B cell (primary cell): ENCODE results near the gene METTL5.
"Not testable (repeated sequence)": the region's sequence is repeated elsewhere in the genome, so short reads cannot be mapped to it uniquely, and the experiment has no call there.

Experiments used
- EZH2 ChIP-seq: IDR thresholded peaks from 2 replicates; pipeline ENCODE4 v1.6.1; 2012; ENCODE audit warnings: borderline replicate concordance, low read depth, mild to moderate bottlenecking, moderate library complexity, low read length; ENCODE audit not compliant: insufficient read depth, poor library complexity, severe bottlenecking
- TF ChIP-seq, protein P1 (sequence below): fragments of 200-600 bp; IDR thresholded peaks from one replicate; pipeline ENCODE4 v1.8.0; 2022; ENCODE audit warnings: antibody characterized with exemption, mild to moderate bottlenecking

DNA sequence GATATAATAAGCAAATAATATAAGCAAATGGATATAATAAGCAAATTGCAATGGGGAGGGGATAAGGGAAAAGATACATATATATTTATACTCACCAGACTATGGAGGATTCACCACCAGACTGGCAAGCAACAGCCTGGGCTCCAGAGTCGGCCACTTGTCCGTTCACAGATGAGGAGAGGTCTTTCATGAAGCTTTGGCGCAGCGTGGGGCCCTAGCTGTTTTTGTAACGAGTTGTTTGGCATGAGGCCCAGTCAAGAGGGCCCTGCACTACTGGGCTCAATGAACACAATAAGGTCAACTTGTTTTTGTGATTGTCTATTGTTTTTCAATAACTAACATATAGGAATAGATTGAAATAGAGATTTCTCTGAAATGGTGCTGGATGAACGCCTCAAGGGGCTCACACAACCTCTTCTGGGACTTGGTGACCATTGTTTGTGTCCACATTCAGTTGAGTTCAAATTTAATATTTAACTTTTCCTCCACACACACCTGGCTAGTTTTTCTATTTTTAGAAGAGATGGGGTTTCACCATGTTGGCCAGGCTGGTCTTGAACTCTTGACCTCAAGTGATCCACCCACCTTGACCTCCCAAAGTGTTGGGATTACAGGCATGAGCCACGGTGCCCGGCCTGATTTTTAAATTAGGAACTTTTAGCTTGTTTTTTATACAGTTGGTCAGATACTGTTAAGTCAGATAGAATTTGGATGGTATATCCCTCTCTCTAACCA lies 24.4 kb upstream of the METTL5 start:
- TF ChIP-seq, protein P1, sequence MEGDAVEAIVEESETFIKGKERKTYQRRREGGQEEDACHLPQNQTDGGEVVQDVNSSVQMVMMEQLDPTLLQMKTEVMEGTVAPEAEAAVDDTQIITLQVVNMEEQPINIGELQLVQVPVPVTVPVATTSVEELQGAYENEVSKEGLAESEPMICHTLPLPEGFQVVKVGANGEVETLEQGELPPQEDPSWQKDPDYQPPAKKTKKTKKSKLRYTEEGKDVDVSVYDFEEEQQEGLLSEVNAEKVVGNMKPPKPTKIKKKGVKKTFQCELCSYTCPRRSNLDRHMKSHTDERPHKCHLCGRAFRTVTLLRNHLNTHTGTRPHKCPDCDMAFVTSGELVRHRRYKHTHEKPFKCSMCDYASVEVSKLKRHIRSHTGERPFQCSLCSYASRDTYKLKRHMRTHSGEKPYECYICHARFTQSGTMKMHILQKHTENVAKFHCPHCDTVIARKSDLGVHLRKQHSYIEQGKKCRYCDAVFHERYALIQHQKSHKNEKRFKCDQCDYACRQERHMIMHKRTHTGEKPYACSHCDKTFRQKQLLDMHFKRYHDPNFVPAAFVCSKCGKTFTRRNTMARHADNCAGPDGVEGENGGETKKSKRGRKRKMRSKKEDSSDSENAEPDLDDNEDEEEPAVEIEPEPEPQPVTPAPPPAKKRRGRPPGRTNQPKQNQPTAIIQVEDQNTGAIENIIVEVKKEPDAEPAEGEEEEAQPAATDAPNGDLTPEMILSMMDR = not testable (repeated sequence)
- TF ChIP-seq EZH2 = not testable (repeated sequence)
